T-helper 1 cell (primary cell): ENCODE measurements around the gene GORASP2.
A peak's percentile ranks its signal among the peaks of the same experiment; 100 is the strongest.
"Not testable (repeated sequence)": the region's sequence is repeated elsewhere in the genome, so short reads cannot be mapped to it uniquely, and the experiment has no call there.

Experiments
- DNase-seq, 5 donors: peaks; one replicate each; pipeline ENCODE4 v3.0.0-alpha.2; 2012 to 2020
- total RNA-seq, 4 donors: gene quantifications; one replicate each; lab custom pipeline; 2026; lab: John Stamatoyannopoulos, UW

Gene GORASP2
- total RNA-seq = 44.3 to 52.5 (median 47.3) reads per million in 4 donors

DNA sequence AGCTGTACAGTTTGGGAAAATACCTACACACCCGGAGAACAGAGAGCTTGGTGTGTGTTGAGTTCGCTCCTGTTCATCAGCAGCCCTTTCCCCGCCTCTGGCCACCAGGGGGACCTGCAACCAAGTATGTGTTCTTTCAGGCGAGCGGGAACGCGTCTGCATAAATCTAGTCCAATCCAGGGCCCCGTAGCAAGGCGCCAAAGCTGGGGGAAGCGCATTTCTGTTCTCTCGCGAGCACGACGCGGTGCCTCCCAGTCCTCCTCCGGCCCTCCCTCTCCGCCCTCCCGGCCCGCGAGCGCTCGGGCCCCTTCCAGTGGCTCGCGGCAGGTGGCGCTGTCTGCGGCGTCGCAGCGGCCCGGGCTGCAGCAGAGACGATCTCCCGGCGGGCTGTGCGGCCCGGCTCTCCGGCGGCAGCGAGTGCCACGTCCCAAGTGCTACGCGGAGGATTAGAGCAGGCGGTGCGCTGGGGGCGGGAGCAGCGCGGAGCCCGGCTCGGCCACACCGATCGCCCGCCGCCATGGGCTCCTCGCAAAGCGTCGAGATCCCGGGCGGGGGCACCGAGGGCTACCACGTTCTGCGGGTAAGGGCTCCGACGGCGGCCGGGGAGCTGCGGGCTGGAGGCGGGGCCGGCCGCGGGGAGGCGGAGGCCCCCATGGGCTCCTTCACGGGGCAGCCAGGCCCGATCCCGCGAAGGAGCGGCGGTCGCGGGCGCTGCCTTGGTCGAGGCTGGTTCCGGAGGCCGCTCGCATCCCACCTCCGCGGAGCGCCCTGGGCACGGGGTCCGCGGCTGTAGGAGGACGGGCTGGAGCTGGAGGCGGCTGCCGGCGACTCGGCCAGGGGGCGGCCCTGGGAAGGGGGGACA, at the start of gene GORASP2:
GORASP2 (plus strand) TSS at position 430 of the 862 bp plus-strand sequence; CDS start at position 518, 88 bp downstream.
- peak; percentile 95 to 99 (median 97) for DNase-seq

DNA sequence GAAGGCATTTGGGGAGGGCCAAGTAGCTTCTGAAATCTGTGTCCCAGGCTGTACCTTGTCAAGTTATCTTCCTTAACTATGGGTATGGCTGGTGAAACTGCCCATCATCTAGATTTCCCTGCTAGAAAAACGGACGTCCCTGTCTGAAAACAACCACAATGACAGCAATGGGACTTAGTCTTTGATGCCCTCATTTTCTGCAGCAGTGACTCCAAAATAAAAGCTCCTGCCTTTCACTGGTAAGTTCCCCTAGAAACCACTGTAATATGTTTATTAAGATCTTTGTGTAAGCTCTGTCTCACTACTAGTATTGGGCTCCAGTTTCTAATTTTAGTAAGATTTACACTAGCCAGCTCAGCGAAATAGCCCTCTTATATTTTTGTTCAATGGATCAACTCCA, 47.2 kb upstream of the GORASP2 start:
- no peak for DNase-seq

DNA sequence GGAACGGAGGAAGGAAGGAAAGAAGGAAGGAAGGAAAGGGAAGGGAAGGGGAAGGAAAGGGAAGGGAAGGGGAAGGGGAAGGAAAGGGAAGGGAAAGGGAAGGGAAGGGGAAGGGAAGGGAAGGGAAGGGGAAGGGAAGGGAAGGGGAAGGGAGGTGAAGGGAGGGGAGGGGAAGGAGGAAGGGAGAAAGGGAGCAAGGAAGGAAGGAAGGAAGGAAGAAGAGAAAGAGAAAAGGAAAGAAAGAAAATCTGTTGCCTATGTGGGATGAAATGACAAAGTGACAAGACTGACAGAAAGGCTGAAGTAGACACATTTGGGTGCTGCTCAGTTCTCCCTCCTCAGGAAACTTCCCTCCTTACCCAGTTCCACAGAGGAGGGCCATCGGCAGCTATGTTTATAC, 46.3 kb upstream of the GORASP2 start:
- DNase-seq = no peak

DNA sequence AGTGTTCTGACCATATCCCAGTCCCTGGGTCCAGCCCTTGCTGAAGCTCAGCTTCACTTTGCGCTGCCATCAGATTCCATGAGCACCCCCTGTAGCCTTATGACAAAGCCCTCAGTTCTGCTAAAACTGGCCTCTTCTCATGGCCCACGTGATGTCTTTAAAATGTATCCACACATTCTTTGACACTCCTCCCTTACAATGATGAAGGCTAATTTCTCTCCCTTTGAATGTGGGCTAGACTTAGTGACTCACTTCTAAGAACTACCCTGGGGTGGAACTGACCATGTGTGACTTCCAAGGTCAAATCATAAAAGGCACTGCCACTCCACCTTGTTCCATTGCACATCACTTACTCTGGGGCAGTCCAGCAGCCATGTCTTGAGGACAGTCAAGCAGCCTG, 45.4 kb upstream of the GORASP2 start:
- DNase-seq = no peak

DNA sequence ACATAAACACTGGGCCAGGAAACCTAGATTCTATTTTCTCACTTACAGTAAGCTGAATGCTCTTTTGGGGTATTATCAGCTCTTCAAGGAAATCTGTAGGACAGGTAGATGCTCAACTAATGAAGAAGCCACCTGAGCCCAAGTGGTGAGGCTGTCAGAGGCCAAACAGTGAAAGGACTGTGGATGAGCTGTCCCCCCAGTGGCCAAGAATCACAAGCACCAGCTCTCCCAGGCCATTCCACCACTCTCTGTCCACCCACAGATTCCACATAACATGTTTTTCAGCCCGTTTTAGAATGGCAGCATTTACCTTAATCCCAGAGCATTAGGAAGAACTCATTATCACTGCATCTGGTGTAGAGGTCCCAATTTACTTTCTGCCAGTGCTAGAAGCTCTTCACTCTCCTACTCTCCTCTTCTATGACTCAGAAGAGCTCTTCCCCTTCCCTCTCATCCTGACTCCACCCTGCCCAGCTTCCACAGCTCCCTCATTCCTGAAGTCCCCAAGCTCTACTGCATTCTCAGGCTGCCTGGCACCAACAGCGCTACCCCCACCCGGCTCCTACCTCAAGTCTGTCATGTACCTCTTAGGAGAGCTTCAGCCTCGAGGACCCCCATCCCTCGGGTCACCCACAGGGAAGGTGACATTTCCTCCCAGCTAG, 43.8 kb upstream of the GORASP2 start:
- no peak for DNase-seq

DNA sequence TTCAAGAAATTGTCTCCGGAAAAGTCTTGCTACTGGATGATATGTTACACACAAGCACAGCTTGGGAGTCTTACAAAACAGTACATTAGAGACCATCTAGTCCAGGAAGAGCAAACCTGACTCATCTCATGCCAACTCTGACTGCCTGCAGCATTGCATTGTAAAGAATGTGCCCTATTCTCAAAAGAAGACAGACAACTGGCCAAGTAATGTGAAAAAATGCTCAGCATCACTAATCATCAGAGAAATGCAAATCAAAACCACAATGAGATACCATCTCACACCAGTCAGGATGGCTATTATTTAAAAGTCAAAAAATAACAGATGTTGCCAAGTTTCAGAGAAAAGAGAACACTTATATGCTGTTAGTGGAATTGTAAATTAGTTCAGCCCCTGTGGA, 42.7 kb upstream of the GORASP2 start:
- no peak for DNase-seq

DNA sequence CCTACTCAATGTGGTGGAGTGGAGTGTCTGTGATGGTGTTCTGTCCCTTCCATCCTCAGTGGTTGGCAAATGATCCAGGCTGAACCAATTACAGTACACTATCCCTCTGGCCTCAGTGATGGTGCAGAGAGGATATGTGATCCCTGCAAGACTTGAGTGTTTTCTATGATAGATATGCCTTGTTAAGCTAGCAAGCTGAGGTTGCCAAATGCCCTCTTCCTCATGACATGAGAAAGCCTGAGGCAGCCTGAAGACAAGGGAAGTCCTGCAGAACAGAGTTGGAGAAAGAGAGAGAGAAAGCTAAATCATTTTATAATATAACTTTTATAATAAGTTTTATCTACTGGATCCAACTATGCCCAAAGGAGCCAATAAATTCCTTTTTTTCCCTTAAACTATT, 41.6 kb upstream of the GORASP2 start:
- no peak for DNase-seq

DNA sequence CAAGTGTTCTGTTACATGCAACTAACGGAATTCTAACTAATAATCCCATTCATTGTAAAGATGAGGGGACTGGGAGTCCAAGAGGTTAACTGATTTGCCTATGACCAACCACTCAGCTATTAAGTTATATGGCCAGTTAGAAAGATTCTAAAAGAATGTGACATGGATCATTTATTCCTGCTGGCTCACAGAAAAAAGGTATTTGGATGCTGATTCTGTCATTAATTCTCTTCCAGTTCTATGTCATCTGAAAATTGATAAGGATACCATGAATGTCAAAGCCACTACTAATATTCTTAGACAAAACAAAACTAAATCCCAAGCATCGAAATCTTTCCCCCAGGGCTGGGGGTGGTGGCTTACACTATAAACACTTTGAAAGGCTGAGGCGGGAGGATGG, 41.2 kb upstream of the GORASP2 start:
- no peak for DNase-seq

DNA sequence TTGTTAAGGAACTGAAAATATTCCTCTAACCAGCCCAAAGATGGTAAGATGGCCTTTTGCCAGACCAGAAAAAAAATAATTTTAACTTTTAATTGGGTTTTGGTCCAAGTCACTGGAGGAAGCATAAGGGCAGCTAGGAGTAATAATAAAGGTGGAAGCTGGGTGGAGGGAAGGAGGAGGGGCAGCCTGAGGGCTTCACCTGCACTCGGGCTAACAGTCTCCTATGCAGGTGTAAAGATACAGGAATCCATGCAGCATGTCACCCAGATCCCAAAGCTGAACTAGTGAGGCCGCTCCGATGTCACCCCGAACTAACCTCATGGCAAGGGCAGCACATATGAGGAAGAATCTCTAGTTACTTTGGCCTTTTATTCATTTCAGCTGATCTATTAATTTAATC, 37.2 kb upstream of the GORASP2 start:
- DNase-seq = no peak

DNA sequence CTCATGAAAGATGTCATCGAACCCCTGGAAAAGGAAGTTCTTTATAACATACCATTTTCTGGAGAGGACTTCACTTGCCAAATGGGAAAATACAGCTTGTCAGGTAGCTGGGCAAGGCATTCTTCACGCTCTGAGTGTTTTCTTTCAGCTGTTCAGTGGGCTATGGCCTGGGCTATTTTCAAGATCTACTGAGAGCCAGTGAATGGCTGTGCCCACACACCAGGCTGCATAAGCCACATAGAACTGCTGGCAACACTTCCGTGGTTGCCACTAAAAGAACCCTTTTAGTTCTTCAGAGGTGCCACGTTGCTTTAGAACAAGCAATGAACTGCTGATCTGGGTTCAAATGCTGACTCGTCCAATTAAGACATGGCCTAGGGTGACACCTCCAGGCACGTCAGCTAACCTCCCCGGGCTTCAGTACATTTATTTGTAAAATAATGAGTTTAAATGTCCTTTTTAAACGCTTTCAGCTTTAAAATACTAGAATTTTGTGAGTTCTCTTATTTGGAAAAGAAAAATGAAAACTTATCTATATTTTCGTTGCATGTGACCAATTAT, 36.6 kb upstream of the GORASP2 start:
- no peak for DNase-seq

DNA sequence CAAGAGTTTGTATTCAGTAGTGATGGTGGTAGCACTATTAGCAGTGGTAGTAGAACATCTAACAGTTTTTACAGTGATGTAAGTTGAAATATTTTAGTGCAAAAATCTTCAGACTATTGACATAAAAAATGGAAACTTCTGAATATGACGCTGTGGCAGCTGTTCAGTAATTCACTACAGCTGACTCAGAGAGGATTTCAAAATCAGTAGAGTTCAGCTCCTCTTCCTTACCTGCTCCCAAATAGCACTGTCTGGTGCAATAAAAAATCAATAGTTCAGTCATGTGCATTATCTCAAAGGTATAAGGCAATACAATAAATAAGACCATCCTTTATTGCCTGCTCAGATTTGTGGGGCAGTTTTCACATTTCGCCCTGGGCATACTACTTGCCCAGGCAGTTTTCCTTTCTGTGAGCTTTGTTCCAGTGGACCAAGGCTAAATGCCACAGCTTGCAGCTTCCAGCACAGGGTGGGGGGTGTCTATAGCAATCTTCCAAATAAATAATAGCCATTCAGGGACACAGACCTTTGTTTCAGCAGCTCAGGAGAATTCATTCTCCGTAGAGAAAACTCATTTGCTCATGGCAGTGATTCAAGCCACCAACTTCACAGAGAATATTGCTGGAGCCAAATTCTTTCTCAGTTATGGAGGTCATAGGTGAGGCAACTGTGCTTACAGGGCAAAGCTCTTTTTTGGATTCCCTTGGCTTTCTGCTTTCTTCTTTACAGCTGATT, 33.9 kb upstream of the GORASP2 start:
- DNase-seq = no peak

DNA sequence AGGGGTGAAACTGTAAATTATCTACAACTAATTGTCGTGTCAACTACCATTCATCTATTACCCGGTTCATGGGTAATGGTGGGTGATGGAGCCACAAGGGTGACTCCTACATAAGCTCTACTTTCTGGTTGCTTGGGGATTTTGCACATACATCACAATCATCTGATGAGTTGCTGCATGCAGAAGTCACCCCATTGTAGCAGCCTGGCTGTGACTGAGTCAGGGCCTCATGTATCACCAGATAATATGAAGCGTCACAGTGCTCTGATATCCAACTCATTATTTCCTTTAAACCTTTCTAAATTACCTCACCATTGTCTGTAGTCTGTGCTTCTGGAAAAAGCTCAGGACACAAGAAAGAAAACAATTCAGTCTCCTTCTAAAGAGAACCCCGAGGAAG, 32.4 kb upstream of the GORASP2 start:
- DNase-seq = no peak

DNA sequence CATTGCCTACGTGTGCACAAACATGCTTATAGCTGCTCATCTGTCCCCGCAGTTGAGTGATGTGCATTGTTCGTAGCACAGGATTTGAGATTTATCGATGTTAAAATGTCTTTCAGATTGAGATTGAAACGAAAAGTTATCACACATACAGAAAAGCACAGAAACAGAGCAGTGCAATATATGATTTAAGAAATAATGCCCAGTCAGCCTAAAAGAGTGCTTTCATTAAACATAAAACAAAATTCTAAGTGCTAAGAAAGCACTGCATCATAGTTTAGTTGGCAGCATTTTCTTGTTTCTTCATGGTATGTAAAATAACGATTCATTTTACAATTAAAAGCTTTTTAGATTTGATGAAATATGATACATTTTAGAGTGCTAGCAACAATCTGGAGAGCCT, 31.9 kb upstream of the GORASP2 start:
- DNase-seq = no peak

DNA sequence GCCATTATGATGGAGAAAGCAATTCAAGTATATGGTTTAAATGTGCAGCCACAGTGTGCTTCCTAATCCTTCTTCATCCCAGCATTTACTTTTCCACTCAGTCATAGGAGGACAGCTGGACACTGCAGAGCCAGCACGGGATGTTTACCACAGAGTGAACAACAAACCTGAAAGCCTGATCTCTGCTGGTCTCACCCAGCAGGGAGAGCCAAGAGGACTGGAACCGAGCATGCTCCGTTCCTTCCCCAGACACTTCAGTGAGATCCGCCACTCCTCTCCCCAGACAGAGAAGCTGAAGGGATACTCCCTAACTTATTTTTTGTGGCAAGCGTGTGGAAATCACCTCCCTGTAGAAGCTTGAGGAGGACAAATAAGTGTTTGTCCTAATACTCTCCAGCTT, 23.2 kb upstream of the GORASP2 start:
- DNase-seq = no peak

DNA sequence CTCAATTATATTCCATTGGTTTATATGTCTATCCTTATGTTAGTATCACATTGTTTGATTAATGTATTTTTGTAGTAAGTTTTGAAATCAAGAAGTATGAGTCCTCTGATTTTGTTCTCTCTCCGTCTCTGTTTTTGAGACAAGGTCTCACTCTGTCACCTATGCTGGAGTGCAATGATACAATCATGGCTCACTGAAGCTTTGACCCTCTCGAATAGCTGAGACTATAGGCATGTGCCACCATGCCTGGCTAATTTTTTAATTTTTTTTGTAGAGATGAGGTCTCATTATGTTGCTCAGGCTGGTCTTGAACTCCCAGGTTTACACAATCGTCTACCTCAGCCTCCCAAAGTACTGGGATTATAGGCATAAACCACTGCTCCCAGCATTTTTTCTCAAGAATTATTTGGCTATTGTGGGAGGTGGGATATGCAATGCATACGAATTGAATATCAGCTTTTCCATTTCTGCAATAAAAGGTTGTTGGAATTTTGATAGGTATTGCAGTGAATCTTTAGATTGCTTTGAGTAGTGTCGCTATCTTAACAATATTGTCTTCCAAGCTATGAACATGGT, 17.7 kb upstream of the GORASP2 start:
- DNase-seq = no peak

DNA sequence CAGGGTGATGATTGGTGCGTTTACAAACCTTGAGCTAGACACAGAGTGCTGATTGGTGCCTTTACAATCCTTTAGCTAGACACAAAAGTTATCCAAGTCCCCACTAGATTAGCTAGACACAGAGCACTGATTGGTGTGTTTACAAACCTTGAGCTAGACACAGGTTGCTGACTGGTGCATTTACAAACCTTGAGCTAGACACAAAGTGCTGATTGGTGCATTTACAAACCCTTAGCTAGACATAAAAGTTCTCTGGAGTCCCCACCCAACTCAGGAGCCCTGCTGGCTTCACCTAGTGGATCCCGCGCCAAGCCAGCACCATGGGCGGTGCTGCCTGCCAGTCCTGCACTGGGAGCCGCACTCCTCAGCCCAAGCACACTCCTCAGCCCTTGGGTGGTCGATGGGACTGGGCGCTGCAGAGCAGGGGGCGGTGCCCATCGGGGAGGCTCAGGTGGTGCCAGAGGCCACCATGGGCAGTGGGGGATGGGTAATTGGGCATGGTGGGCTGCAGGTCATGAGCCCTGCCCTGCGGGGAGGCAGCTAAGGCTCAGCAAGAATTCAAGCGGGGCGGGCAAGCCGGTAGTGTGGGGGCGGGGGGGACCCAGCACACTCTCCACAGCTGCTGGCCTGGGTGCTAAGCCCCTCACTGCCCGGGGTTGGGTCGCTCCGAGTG, 13.9 kb upstream of the GORASP2 start:
- DNase-seq = not testable (repeated sequence)

DNA sequence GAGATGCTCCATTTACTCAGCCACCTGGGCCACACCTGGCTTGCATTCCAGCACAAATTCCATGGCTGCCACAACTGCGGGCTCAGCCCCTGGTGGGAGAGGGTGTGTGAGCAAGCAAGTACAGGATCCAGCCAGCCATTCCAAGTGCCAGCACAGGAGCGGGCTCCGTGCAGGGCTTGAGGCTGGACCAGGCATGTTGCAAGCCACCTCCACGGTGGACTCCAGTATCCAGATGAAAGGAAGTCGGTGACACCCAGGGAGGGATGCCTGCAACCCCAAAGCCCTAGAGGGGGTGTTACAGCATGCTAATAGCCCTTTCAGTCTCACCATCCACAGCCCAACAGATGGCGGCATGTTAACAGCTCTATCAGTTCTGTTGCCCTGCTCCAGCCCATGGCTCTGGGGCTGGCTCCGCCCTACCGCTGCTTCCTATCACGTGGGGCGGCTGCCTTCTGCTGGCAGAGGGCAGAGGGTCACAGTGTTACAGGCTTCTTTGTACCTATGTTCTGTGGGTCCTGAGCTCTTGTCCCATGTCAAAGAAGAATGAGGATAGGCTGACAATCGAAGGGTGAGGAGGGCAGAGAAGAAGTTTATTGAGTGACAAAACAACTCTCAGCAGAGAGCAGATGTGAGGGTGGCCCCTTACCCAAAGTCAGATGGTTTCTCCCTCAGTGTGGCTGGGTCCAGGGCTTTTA, 11.7 kb upstream of the GORASP2 start:
- no peak for DNase-seq

DNA sequence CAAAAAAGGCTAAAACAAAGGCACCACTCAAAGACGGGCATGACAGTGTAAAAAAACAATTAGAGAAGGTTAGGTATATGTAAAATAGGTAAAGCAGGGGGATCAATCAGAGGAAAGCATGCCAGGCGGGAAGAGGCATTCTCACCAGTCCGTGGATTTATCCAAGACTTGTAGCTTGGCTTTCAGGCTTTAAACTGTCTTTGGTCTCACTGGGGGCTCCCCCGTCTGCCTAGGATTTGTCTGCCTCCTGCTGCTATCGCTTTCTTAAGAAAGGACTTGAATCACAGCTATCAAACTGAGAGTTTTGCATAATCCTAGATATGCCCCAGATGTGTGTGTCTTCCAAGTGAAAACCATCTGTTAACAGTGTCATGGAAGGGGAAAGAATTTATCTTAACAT, 11.1 kb upstream of the GORASP2 start:
- no peak for DNase-seq

DNA sequence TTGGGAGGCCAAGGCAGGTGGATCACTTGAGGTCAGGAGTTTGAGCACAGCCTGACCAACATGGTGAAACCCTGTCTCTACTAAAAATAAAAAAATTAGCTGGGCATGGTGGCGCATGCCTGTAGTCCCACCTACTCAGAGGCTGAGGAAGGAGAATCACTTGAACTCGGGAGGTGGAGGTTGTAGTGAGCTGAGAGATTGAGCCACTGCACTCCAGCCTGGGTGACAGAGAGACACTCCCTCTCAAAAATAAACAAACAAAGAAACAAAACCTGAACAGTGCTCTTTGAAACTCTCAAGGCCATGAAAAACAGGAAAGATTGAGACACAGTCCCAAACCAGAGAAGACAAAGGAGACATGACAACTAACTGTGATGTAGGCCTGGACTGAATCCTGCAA, 7.2 kb upstream of the GORASP2 start:
- DNase-seq = not testable (repeated sequence)

DNA sequence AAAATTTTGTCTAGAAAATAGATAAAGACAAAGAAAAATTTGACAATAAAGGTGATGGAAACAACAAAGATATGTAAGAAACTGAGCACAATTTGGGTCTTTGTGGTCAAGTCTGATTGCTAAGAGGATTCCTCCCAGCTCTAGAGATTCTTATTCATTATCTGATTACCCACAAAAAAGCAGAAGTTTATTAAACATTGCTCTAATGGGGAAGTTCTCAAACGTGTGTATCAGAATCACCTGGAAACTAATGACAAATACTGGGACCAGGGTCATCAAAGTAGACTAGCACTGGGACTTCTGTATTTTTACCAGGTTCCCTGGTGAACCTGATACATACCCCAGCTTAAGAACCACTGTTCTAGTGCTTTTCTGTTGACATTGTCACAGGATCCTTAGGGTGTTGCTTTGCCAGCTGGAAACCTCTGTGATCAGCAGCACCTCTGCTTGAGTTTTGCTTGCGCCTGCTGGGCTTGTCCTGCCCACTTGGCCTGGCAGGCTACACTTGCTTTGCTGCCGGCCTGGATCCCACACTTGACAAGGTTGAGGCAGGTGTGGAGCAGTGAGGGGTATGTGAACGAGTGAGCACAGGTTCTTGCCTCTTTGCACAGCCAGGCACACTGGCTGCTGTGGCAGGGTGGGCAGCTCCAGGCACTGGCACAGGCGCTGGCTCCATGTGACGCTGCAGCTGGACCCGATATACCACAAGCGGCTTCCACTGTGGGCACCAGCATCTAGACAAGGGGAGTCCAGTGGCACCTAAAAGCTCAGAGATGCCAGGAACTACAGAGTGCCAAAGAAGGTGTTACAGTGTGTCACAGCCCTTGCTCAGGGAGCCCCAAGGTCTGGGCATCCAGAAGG, 6.2 kb upstream of the GORASP2 start:
- DNase-seq = no peak

DNA sequence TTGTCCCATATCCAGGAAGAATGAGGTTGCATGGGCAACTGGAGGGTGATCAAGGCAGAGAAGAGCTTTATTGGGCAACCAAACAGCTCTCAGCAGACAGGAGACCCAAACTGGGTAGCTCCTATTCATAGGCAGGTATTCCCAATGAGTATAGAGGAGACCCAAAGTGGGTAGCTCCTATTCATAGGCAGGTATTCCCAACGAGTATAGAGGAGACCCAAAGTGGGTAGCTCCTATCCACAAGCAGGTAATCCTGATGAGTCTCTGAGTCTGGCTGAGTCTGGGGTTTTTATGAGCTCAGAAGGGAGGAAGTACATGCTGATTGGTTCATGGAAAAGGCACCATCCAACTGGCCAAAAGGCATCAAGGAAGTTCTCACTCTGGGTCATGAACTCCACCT, 5.3 kb upstream of the GORASP2 start:
- DNase-seq = no peak
